Mesendoderm (in vitro differentiated cells): Measurements from ENCODE around the gene CAVIN2.

ENCODE experiments used
- DNase-seq: peaks from one replicate; pipeline ENCODE4 v3.0.0; 2013
- H2AK5ac ChIP-seq: 2 replicates; pipeline ENCODE4 v1.6.1; 2013; ENCODE audit warnings: low read length, inconsistent platforms
- H2BK120ac ChIP-seq: 2 replicates; pipeline ENCODE4 v1.6.1; 2013; ENCODE audit warnings: low read depth, mild to moderate bottlenecking, low read length, moderate library complexity, mixed read lengths
- H2BK15ac ChIP-seq: replicated peaks from 2 replicates; pipeline ENCODE4 v1.6.1; 2013; ENCODE audit warnings: low read depth, mild to moderate bottlenecking, moderate library complexity
- H2BK5ac ChIP-seq: 2 replicates; pipeline ENCODE4 v1.6.1; 2013; ENCODE audit warnings: low read length, inconsistent platforms
- H3K18ac ChIP-seq: 2 replicates; pipeline ENCODE4 v1.6.1; 2013; ENCODE audit warnings: mild to moderate bottlenecking, low read length, mixed read lengths
- H3K23ac ChIP-seq: one replicate; pipeline ENCODE4 v1.6.1; 2013; ENCODE audit warnings: low read length
- H3K27ac ChIP-seq: 2 replicates; pipeline ENCODE4 v1.5.1; 2013; ENCODE audit warnings: low read depth, mild to moderate bottlenecking, inconsistent platforms, low read length, moderate library complexity
- H3K27me3 ChIP-seq: 2 replicates; pipeline ENCODE4 v1.6.1; 2013; ENCODE audit warnings: low read length, control low read depth, mild to moderate bottlenecking, inconsistent platforms; ENCODE audit not compliant: insufficient read depth, poor library complexity
- H3K36me3 ChIP-seq: 2 replicates; pipeline ENCODE4 v1.6.1; 2013; ENCODE audit warnings: low read length, inconsistent platforms; ENCODE audit not compliant: control insufficient read depth, insufficient read depth
- H3K4ac ChIP-seq: one replicate; pipeline ENCODE4 v1.6.1; 2013; ENCODE audit warnings: low read depth, mild to moderate bottlenecking, low read length, moderate library complexity
- H3K4me1 ChIP-seq: 2 replicates; pipeline ENCODE4 v1.6.1; 2013; ENCODE audit warnings: low read depth, low read length, inconsistent platforms; ENCODE audit not compliant: control insufficient read depth
- H3K4me2 ChIP-seq: 2 replicates; pipeline ENCODE4 v1.6.1; 2013; ENCODE audit warnings: low read length
- H3K4me3 ChIP-seq: 2 replicates; pipeline ENCODE4 v1.5.1; 2013; ENCODE audit warnings: mild to moderate bottlenecking, low read length
- H3K56ac ChIP-seq: one replicate; pipeline ENCODE4 v1.6.1; 2013; ENCODE audit warnings: low read length
- H3K79me1 ChIP-seq: 2 replicates; pipeline ENCODE4 v1.6.1; 2013; ENCODE audit warnings: low read length, inconsistent platforms
- H3K79me2 ChIP-seq: 2 replicates; pipeline ENCODE4 v1.6.1; 2013; ENCODE audit warnings: mild to moderate bottlenecking, low read length; ENCODE audit not compliant: control insufficient read depth, insufficient read depth
- H3K9ac ChIP-seq: 2 replicates; pipeline ENCODE4 v1.6.1; 2013; ENCODE audit warnings: low read length, inconsistent platforms
- H4K5ac ChIP-seq: one replicate; pipeline ENCODE4 v1.6.1; 2013; ENCODE audit warnings: low read length
- H4K8ac ChIP-seq: one replicate; pipeline ENCODE4 v1.6.1; 2013; ENCODE audit warnings: low read depth, mild to moderate bottlenecking, control low read depth, low read length, moderate library complexity
- WGBS: extraction: QIAGEN DNeasy Blood & Tissue Kit; methylation state at CpG from one replicate; pipeline ENCODE4 v1.1.7; 2013; ENCODE audit warnings: low lambda C conversion rate, missing lambda C conversion rate; ENCODE audit not compliant: insufficient coverage; ENCODE audit errors: extremely low coverage; 5-methylcytosine and 5-hydroxymethylcytosine counted together

CAVIN2 gene

GRCh38 chr2:191845248-191845715, 1.6 kb downstream of the CAVIN2 start:
- Histone ChIP-seq H4K8ac (peak overlapping the region; percentile 13), H3K18ac (no peak overlapping the region), H3K23ac (no peak overlapping the region), H3K27ac (no peak overlapping the region), H2BK5ac (no peak overlapping the region), H3K36me3 (no peaks in the 10 kb centered on the region), H3K79me1 (no peaks in the 10 kb centered on the region), H3K9ac (no peak overlapping the region), H3K56ac (no peak overlapping the region), H3K4me2 (no peak overlapping the region), H2BK15ac (no peak overlapping the region), H3K79me2 (no peaks in the 10 kb centered on the region), H3K4me3 (no peak overlapping the region), H2BK120ac (no peak overlapping the region), H3K4ac (no peak overlapping the region), H3K27me3 (no peaks in the 10 kb centered on the region), H4K5ac (no peak overlapping the region), H3K4me1 (no peaks in the 10 kb centered on the region), H2AK5ac (no peak overlapping the region)
- DNase-seq = no peak
- no CpG with 5 or more reads among the region's 9 CpGs for WGBS

DNA sequence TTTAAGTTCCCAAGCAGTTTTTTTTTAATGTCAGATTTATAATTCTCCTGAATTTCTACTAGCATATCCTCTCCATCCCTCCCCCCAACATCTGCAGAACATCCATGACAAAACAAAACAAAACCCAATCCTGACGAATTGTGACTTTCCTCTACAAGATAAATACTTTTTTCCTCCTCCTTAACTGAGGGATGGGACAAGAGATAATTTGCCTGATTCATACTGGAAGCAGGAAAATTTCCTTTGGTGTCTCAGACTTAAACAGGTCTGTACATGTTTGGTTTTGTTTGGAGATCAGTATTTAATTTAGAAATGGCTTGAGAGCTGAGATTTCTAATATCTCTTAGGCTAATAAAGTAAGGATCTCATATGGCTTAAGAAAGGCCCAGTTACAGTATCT, 2.2 kb downstream of the CAVIN2 start:
- no peak for DNase-seq
- Histone ChIP-seq H3K4ac (no peak overlapping the region), H2BK5ac (no peak overlapping the region), H3K4me1 (no peaks in the 10 kb centered on the region), H2BK15ac (no peak overlapping the region), H3K9ac (no peak overlapping the region), H3K79me2 (no peaks in the 10 kb centered on the region), H2AK5ac (no peak overlapping the region), H4K8ac (peak overlapping the region; percentile 15), H3K23ac (no peak overlapping the region), H3K18ac (no peak overlapping the region), H3K36me3 (no peaks in the 10 kb centered on the region), H4K5ac (no peak overlapping the region), H3K79me1 (no peaks in the 10 kb centered on the region), H2BK120ac (no peak overlapping the region), H3K27me3 (no peaks in the 10 kb centered on the region), H3K56ac (no peak overlapping the region), H3K27ac (no peak overlapping the region), H3K4me2 (no peak overlapping the region), H3K4me3 (no peak overlapping the region)
- no CpG with 5 or more reads among the region's 1 CpG for WGBS

DNA sequence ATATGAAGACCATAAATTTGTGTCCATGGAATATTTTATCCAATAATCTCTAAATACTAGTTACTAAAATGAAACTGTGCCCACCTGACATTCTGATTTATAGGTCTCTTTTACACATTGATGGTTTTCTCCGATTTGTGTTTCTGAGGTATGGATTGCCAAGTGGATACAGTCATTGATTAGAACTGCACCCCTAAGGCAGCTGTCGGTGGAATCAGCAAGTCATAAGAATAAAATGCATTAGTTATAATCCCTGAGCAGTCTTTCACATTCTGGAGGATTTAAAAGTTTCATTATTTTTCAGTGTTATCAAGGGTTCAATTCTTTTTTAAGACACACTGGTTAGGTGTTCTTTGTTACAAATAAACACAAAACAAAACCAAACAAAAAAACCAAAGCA, 6.0 kb downstream of the CAVIN2 start:
- no peak overlapping the region for H3K4me2 ChIP-seq

DNA sequence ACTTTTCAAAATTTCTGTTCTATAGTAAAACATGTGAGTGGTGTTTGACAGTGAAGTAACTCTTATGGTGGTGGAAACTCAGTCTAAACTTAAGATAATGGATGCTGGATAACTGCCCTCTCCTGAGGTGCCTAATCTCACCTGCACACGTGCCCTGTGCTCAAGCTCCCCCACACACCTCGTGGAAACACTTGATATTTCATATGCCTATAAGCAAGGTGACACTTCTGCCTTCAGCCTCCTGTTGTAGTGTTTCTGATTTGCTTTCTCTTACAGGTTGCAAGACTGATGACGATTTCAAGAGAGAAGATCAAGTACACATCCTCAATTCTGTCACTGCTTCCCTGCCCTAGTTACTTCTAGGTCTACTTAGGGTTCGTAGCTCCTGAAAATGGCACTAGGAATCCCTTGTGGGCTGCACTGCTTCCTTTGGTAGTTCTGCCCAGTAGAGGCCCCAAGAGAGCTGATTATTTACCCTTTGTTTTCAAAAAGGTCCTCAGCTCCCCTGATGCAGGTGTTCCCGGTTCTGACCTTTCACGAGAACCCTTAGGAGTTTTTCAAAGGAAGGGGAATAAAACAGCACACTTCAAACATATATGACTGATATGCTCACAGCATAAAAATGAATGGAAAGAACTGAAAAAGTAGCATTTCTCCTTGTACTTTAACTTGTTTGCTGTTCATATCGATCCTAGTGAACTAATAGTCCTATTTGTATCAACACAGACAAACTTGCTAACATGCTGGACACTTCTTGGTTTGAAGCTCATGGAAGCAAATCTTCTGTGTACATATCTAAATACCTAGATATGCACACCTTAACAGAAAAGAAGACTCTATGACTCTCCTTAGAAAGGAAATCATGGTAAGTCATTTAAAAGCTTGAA, 6.7 kb downstream of the CAVIN2 start:
- Histone ChIP-seq H3K9ac (no peak overlapping the region), H3K4me2 (no peak overlapping the region), H3K79me1 (no peaks in the 10 kb centered on the region), H3K4me3 (no peak overlapping the region), H3K79me2 (no peaks in the 10 kb centered on the region), H3K18ac (no peak overlapping the region), H2AK5ac (no peak overlapping the region), H4K5ac (no peak overlapping the region), H3K23ac (no peak overlapping the region), H2BK5ac (no peak overlapping the region), H3K36me3 (no peaks in the 10 kb centered on the region), H2BK15ac (no peak overlapping the region), H3K4ac (no peak overlapping the region), H3K27me3 (no peaks in the 10 kb centered on the region), H3K27ac (no peak overlapping the region), H3K4me1 (no peaks in the 10 kb centered on the region), H3K56ac (no peak overlapping the region), H2BK120ac (no peak overlapping the region), H4K8ac (no peak overlapping the region)
- no peak for DNase-seq
- WGBS = no CpG with 5 or more reads among the region's 7 CpGs

More for the DNA sequence above, 6.0 kb downstream of the CAVIN2 start:
- Histone ChIP-seq H3K56ac (no peak overlapping the region), H4K5ac (no peak overlapping the region), H3K4me3 (no peak overlapping the region), H3K4me1 (no peaks in the 10 kb centered on the region), H3K36me3 (no peaks in the 10 kb centered on the region), H2BK5ac (no peak overlapping the region), H3K23ac (no peak overlapping the region), H3K79me2 (no peaks in the 10 kb centered on the region), H3K18ac (no peak overlapping the region), H2BK15ac (no peak overlapping the region), H2BK120ac (no peak overlapping the region), H3K27ac (no peak overlapping the region), H4K8ac (no peak overlapping the region), H3K4ac (no peak overlapping the region), H3K79me1 (no peaks in the 10 kb centered on the region), H3K9ac (no peak overlapping the region), H2AK5ac (no peak overlapping the region), H3K27me3 (no peaks in the 10 kb centered on the region)
- DNase-seq = no peak
- WGBS = no CpG with 5 or more reads among the region's 2 CpGs

GRCh38 chr2:191838526-191838925, 8.4 kb downstream of the CAVIN2 start:
- no peak overlapping the region for H2BK5ac ChIP-seq
- no peak overlapping the region for H3K56ac ChIP-seq
- no peak overlapping the region for H3K18ac ChIP-seq
- no peak for DNase-seq
- no peaks in the 10 kb centered on the region for H3K79me1 ChIP-seq
- H4K8ac ChIP-seq = no peak overlapping the region
- H3K4ac ChIP-seq = no peak overlapping the region
- no peak overlapping the region for H3K27ac ChIP-seq
- H2AK5ac ChIP-seq = no peak overlapping the region
- no peak overlapping the region for H3K9ac ChIP-seq
- no peak overlapping the region for H4K5ac ChIP-seq
- no peak overlapping the region for H2BK120ac ChIP-seq
- H3K23ac ChIP-seq = no peak overlapping the region
- H3K36me3 ChIP-seq = no peaks in the 10 kb centered on the region
- WGBS = no CpG with 5 or more reads among the region's 4 CpGs
- H3K4me2 ChIP-seq = no peak overlapping the region
- H3K79me2 ChIP-seq = no peaks in the 10 kb centered on the region
- no peak overlapping the region for H3K4me3 ChIP-seq
- no peaks in the 10 kb centered on the region for H3K27me3 ChIP-seq
- no peaks in the 10 kb centered on the region for H3K4me1 ChIP-seq
- no peak overlapping the region for H2BK15ac ChIP-seq
